Raji (cell line): ENCODE measurements around the gene PRKCZ.

Experiments used
- POLR2A ChIP-seq: IDR thresholded peaks from 2 replicates; pipeline ENCODE4 v1.6.1; 2011; ENCODE audit warnings: low read depth, low read length, control low read depth; ENCODE audit not compliant: insufficient read depth

PRKCZ gene

GRCh38 chr1:2047749-2048729 is 2.2 kb upstream of the PRKCZ start:
- TF ChIP-seq POLR2A, result no peak

- no peak for TF ChIP-seq POLR2A
These were observed 940 bp upstream of the PRKCZ start for GRCh38 chr1:2049225-2049717.

DNA sequence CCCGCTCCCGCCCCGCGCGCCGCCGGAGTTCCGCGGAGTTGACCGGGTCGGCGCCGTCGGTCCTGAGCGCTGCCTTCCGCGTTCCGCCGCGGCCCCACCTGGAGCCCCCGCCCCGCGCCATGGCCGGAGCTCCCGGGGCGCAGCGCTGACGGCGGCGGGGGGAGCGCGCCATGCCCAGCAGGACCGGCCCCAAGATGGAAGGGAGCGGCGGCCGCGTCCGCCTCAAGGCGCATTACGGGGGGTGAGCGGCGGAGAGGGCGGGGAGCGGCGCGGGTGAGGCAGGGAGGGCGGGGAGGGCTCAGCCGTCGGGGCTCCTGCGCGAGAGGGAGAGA is 216 bp downstream of the PRKCZ start:
- TF ChIP-seq POLR2A, result peak; percentile 6; the same call in 1 of the 2 replicates

DNA sequence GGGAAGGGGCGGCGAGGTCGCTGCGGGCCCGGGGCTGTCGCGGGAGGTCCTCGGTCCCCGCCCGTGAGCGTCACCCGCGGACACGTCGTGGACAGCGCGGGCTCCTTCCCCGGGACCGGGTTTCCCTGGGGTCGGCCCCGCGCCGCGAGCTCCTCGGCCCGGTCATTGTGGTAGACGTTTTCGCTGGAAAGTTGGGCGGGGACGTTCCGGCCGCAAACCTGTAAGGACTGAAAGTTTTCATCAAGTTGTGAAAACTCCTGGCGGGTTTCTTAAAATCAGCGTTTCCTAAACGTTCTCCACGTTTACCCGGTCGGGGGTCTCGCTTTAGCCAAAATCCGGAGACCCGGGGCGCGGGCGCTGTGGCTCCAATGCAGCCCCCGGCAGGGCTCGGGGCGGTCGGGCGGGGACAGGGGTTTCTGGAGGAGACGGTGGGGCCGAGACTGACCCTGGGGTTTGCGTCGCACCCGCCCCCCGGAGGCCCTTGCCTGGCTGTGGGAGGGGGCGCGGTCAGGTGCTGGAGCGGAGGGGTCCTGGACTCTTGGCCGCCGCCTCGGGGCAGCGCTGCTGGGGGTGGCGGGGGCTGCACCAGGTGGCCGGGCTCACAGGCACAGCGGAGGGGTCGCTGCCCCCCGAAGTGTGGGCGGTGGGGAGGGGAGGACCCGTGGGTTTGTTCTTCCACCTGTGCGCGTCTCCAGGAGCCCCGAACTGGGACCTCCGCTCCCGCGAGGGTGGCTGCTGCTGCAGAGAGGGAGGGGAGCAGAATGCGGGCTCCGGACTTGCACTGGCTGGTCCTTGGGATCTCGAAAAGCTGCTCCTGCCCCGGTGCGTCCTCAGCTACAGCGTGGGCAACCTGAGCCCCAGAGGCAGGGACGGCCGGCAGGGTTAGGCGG is 827 bp downstream of the PRKCZ start:
- no peak for TF ChIP-seq POLR2A

- TF ChIP-seq POLR2A, result no peak
These were observed 2.0 kb downstream of the PRKCZ start for GRCh38 chr1:2052054-2052679.

GRCh38 chr1:2052756-2053155 is 2.5 kb downstream of the PRKCZ start:
- TF ChIP-seq POLR2A, result no peak

DNA sequence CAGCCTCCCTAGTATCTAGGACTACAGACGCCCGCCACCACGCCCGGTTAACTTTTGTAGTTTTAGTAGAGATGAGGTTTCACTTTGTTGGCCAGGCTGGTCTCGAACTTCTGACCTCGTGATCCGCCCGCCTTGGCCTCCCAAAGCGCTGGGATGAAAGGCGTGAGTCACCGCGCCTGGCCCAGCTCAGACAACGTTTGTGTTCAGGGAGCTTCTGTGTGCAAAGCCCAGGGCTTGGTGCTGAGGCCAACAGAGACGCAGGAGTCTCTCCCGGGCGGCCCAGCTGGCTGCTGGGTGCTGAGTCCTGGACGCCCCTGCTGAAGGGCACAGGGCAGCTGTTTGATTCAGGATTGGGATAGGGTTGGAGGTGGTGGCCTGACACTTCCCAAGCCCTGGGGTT is 3.0 kb downstream of the PRKCZ start:
- TF ChIP-seq POLR2A, result no peak

- TF ChIP-seq POLR2A, result no peak
These were observed 3.7 kb downstream of the PRKCZ start for GRCh38 chr1:2053784-2054376.

DNA sequence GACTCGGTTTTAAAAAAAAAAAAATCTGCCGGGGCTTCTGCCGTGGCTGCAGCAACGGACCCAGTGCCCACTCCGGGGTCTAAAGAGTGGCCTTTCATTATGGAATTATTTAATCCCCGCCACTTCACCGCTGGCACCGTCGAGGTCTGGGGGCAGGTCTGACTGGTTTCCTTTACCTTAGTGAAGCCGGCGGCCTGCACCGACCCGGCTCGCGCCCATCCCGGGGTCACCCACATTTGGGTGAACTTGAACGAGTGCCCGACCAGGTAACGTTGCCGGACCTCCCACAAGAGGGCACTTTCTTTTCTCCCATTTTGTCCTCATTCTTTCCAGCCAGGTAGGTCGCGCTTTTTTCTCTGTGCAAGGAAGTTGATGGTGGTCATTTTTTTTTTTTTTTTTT is 4.3 kb downstream of the PRKCZ start:
- TF ChIP-seq POLR2A, result no peak

- no peak for TF ChIP-seq POLR2A
These were observed 5.8 kb downstream of the PRKCZ start for GRCh38 chr1:2055911-2056575.

DNA sequence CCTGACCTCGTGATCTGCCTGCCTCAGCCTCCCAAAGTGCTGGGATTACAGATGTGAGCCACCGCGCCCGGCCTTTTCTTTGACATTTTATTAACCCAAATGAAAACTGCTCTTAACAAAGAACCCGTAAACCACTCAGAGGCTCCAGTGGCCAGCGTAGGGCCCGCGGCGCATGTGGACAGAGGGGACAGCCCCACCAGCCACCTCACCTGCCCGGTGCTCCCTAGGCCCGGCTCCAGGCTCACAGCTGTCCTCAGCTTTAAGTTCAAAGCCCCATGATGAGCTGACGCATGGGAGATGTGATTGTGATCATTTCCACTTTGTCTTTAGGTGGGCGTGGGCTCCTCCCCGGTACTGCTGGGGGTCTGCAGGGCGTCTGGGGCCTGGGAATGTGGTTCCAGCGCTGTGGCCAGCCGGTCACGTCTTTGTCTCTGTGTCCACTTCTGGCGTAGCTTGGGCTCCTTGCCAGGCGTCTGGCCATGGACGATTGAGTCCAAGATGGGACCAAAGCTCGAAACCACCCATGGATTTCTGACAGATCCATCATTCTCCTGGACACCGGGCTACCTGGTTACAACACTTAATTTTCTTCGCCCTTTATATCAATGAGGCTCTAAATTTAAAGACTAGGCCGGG is 6.9 kb downstream of the PRKCZ start:
- no peak for TF ChIP-seq POLR2A

DNA sequence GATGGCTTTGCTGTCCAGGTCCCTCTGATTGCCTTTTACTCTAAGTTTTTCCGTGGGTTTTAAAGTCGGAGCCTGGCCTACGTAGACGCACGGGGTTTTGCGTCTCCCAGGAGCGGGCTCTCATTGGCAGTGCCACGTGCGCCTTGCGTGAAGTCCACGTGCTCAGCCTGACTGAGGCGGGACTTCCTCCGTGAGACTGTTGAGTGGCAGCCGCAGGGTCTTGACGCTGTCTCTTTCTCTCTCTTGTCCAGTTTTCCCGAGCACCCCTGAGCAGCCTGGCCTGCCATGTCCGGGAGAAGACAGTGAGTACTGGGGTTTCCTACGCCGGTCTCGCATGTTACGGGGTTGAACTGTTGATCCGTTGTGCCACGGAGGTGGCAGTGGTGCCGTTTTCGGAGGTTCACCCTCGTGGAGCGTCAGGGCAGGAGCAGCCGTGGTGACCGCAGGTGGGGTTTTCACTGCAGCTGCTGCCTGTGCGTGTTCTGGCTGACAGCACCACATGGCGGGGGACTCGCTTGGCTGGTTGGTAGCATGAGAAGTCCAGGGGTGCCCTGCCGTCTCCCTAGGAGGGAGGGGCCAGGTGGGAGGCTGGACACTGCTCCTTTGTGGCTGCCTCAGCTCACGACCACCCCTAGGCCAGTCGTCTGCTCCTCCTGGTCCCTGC is 9.2 kb downstream of the PRKCZ start:
- no peak for TF ChIP-seq POLR2A

- no peak for TF ChIP-seq POLR2A
These were observed 9.9 kb downstream of the PRKCZ start for GRCh38 chr1:2060072-2060471.

- no peak for TF ChIP-seq POLR2A
These were observed 10.3 kb downstream of the PRKCZ start for GRCh38 chr1:2060535-2060934.
